Stimulated activated CD8-positive, alpha-beta memory T cell treated with anti-CD3 and anti-CD28 coated beads, Interleukin-4, amount 100 ng/mL, for 4 hours (primary cell): ENCODE measurements around the gene CAMTA2.

Experiments
- DNase-seq, 2 donors: peaks; one replicate each; pipeline ENCODE4 v3.0.0-alpha.2; 2020; ENCODE audit warnings: low read depth in 2 of 2, low spot score in 1 of 2

CAMTA2 gene

GRCh38 chr17:4947411-4948165 lies 39.9 kb downstream of the CAMTA2 start:
- no peak for DNase-seq

- no peak for DNase-seq
Measured at GRCh38 chr17:4947010-4947410, 40.5 kb downstream of the CAMTA2 start.

GRCh38 chr17:4946312-4946976 lies 41.0 kb downstream of the CAMTA2 start:
- DNase-seq, result no peak

GRCh38 chr17:4945944-4946280 lies 41.6 kb downstream of the CAMTA2 start:
- no peak for DNase-seq

- DNase-seq, result peak; percentile 74 to 77
Measured at GRCh38 chr17:4945176-4945943, 42.1 kb downstream of the CAMTA2 start.

GRCh38 chr17:4944554-4945175 lies 42.8 kb downstream of the CAMTA2 start:
- DNase-seq, result no peak

- DNase-seq, result no peak
Measured at GRCh38 chr17:4944163-4944553, 43.3 kb downstream of the CAMTA2 start.

GRCh38 chr17:4942760-4943508 lies 44.5 kb downstream of the CAMTA2 start:
- no peak for DNase-seq

GRCh38 chr17:4941319-4941610 lies 46.2 kb downstream of the CAMTA2 start:
- DNase-seq, result no peak

- no peak for DNase-seq
Measured at GRCh38 chr17:4940555-4941318, 46.7 kb downstream of the CAMTA2 start.

- DNase-seq, result peak; percentile 79 to 91
Measured at GRCh38 chr17:4939796-4940554, 47.5 kb downstream of the CAMTA2 start, which contains the start of the genes RNF167 and SLC25A11. RNF167 (plus strand) TSS chr17:4940268; CDS start chr17:4940910, 642 bp downstream. SLC25A11 (minus strand) TSS chr17:4940046; CDS start chr17:4939910, 136 bp downstream.

- no peak for DNase-seq
Measured at GRCh38 chr17:4939546-4939795, 48.0 kb downstream of the CAMTA2 start.

- no peak for DNase-seq
Measured at GRCh38 chr17:4938688-4939545, 48.6 kb downstream of the CAMTA2 start.

GRCh38 chr17:4938069-4938491 lies 49.4 kb downstream of the CAMTA2 start:
- no peak for DNase-seq

- no peak for DNase-seq
Measured at GRCh38 chr17:4937553-4937952, 49.9 kb downstream of the CAMTA2 start.

- DNase-seq, result no peak
Measured at GRCh38 chr17:4936436-4936835, 51.0 kb downstream of the CAMTA2 start.

- DNase-seq, result no peak
Measured at GRCh38 chr17:4935650-4936049, 51.8 kb downstream of the CAMTA2 start.

GRCh38 chr17:4934173-4934979 lies 53.1 kb downstream of the CAMTA2 start:
- no peak for DNase-seq
